Skin of body (tissue), 2 donors: ENCODE data around the gene GSG1L. TPM values are rescaled to one million over a fixed set of nuclear protein-coding genes. Genes with fewer than 3 reads are reported as not detected.
"Not testable (repeated sequence)": the region's sequence is repeated elsewhere in the genome, so short reads cannot be mapped to it uniquely, and the experiment has no call there.

ENCODE experiments used
- DNase-seq: peaks from one replicate; lab custom pipeline; 2025; lab: John Stamatoyannopoulos, UW
- total RNA-seq: library from RNA; depleted of rRNA; stranded (reverse); fragments of >200 nt; gene quantifications from one replicate; pipeline ENCODE4 v1.2.3, GENCODE V29; 2014

Gene GSG1L
- total RNA-seq, 1 donor from 2014 or later = 0.69 TPM

DNA sequence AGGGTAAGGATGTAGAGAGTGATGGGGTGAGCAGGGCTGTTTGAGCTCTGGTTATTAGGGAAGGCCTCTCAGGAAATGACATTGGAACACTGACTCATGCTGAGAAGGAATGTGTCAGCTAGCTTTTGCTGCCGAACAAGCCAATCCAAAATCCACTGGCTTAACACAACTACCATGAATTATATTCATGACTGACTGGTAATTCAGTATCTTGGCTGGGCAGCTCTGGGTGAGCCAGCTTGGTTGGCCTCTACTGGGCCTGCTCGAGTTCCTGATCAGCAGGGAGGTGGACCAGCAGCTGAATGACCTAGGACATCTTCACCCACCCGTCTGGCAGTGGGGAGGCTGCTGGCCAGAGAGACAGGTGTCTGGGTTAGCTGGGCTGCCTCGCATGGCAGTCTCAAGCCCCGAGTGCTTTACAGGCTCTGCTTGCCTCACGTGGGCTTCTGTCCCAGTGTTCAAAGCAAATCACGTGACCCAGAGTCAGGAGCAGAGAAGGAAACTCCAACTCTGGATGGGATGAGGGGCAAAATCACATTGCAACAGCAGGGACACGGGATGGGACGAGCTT is 304.1 kb downstream of the GSG1L start:
- no peak for DNase-seq

- DNase-seq = no peak
Observed at GRCh38 chr16:27758544-27758943, 305.0 kb downstream of the GSG1L start.

DNA sequence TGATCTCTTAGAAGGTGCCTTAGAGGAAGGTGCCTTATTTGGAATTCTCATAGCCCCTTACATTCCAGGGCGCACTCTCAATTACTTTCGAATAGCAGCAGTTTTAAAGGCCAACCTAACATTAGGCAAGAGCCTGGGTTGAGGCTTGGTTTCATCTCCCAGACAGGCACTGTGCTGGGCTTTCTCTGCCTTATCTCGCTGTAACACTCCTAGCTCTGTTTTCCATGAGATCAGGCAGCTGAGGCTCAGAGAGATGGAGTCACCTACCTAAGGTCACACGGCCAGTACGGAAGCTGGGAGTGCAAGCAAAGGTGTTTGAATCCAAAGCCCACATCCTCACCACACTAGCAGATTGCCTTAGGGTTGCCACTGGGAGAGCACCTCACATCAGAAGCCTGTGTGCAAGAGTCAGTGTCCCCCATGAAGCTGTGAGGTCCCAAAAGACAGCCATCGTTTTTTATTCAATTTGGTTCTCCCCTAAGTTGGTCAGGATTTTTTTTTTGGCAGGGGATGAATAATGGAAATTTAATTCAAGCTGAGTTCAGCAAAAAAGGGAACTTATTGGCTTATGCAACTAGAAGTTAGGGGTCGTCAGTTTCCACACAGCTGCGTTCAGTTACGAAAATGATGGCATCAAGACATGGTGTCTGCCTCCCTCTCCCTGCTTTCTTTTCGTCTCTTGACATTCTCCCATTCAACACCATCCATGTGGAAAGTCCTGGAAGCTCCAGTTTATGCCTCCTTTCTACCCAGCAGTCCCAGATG is 307.1 kb downstream of the GSG1L start:
- DNase-seq = no peak

GRCh38 chr16:27754788-27755690 is 308.5 kb downstream of the GSG1L start:
- no peak for DNase-seq

DNA sequence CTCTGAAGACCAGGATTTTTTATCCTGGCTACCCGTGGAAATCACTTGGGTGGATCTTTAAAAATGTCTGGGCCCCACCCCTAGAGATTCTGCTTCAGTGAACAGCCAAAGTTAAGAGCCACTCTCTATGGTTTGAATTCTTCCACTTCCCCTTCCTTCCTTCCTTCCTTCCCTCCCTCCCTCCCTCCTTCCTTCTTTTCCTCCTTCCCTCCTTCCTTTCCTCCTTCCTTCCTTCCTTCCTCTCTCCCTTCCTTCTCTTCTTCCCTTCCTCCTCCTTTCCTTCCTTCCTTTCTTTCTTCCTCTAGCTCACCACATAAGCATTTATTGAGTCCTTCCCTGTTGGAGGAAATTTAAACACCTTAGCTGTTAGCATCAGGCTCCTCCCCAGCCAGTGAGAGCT is 310.0 kb downstream of the GSG1L start:
- no peak for DNase-seq

GRCh38 chr16:27752241-27752640 is 311.3 kb downstream of the GSG1L start:
- DNase-seq = no peak

GRCh38 chr16:27751676-27752075 is 311.8 kb downstream of the GSG1L start:
- DNase-seq = no peak

- no peak for DNase-seq
Observed at GRCh38 chr16:27751233-27751632, 312.3 kb downstream of the GSG1L start.

DNA sequence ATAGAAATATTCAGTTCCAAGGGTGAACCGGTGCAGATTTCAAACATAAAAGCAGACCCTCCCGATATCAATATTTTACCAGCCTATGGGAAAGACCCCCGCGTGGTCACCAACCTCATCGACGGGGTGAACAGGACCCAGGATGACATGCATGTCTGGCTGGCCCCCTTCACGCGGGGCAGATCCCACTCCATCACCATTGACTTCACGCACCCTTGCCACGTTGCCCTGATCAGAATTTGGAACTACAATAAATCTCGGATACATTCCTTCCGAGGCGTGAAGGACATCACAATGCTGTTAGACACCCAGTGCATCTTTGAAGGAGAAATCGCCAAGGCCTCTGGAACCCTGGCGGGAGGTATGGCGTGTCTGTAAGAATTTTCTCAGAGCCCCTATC is 313.6 kb downstream of the GSG1L start:
- DNase-seq = no peak

DNA sequence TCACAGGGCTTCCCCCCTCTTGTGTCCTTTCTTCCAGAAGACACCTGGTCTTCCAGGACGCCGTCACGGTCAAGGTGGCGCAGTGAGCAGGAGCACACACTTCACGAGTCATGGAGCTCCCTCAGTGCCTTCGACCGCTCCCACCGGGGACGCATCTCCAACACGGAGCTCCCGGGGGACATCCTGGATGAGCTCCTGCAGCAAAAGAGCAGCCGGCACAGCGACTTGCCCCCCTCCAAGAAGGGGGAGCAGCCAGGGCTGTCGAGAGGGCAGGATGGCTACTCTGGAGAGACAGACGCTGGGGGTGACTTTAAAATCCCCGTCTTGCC is 314.0 kb downstream of the GSG1L start:
- no peak for DNase-seq

- DNase-seq = no peak
Observed at GRCh38 chr16:27748868-27749546, 314.5 kb downstream of the GSG1L start.

DNA sequence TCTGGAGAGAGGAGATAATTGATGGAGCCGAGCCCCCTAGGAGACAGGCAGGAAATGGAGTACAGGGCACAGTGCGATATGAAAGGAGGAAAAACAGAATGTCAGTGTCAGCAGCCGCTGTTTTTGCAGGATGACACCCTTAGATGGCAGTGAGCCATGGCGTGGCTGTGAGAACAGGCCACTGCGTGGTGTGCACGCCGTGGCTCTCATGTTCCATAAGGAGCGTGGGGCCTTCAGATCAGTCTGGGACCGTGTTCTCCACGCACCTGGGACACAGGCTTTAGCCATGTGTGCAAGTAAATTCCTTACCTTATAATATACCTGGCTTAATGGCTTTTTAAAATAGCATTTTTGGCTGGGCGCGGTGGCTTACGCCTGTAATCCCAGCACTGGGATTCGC is 315.6 kb downstream of the GSG1L start:
- DNase-seq = no peak

- no peak for DNase-seq
Observed at GRCh38 chr16:27746076-27746855, 317.2 kb downstream of the GSG1L start.

GRCh38 chr16:27745348-27745747 is 318.2 kb downstream of the GSG1L start:
- no peak for DNase-seq

DNA sequence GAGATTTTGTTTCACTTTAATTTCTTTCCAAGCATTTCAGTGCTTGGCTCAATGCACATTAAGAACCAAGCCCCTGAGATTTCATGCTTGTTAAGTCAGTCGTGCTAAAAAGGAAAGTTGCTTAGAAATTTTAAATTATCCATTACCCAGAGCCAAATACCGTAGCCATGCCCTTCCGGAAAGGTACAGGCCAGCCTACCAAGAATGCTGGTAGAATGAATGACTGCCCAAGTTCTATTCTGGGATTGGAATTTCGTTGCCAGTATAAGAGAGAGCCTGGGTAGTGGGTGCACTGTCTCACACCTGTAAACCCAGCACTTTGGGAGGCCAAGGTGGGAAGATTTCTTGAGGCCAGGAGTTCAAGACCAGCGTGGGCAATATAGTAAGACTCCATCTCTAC is 319.6 kb downstream of the GSG1L start:
- DNase-seq = no peak

GRCh38 chr16:27743001-27743400 is 320.5 kb downstream of the GSG1L start:
- DNase-seq = not testable (repeated sequence)

DNA sequence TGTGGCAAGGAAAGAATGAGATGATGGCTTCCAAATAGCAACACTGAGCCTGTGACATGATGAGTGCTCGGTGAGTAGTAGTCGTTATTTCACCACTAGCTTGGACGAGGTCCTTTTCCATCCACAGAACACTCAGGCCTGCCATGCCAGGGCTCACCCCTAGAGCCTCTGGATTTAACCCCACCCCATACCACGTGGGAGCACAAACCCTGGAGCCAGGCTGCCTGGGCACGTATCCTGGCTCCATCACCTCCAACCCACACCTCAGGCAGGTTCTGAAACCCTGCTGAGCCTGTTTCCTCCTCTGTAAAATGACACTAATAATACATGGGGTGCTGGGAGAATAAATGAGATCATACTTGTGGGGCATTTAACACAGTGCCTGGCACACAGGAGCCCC is 321.2 kb downstream of the GSG1L start:
- no peak for DNase-seq

GRCh38 chr16:27740496-27741201 is 322.9 kb downstream of the GSG1L start:
- DNase-seq = no peak

GRCh38 chr16:27739606-27740357 is 323.7 kb downstream of the GSG1L start:
- DNase-seq = no peak

DNA sequence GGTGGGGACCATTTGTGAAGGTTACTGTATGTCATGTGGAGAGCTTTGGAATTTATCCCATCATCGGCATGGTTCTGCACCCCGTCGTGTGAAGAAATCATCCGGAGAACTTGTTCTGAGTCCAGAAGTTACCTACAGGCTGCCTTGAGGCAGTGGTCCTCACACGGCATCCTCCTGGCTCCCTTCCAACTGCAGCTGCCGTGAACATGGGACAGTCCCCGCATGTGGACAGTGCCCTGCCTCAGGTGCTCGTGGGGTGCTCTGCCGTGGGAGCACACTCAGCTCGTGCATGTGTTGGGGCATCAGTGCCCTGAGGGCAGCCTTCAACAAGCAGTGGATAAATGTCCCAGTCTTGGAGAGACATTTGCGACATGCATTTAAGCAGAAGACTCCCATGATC is 324.9 kb downstream of the GSG1L start:
- DNase-seq = no peak
